ENCODE measurements around the gene AQP1.

Gene AQP1

GRCh38 chr7:30874656-30875302, 36.9 kb upstream of the AQP1 start:
- H3K27me3 ChIP-seq (ENCODE audit: low read depth) = no peaks in the 10 kb centered on the region
- H3K9me3 ChIP-seq = no peaks in the 10 kb centered on the region
- in situ Hi-C loops (cut with MboI; ENCODE audit: low sequenced_read_pairs) = no loop called here
- no peaks in the 10 kb centered on the region for H3K36me3 ChIP-seq (replicated peaks)
- no peak for DNase-seq (ENCODE audit: low spot score in 2 of 2)
- no peaks in the 10 kb centered on the region for H3K4me1 ChIP-seq
- H3K4me3 ChIP-seq = no peak overlapping the region

DNA sequence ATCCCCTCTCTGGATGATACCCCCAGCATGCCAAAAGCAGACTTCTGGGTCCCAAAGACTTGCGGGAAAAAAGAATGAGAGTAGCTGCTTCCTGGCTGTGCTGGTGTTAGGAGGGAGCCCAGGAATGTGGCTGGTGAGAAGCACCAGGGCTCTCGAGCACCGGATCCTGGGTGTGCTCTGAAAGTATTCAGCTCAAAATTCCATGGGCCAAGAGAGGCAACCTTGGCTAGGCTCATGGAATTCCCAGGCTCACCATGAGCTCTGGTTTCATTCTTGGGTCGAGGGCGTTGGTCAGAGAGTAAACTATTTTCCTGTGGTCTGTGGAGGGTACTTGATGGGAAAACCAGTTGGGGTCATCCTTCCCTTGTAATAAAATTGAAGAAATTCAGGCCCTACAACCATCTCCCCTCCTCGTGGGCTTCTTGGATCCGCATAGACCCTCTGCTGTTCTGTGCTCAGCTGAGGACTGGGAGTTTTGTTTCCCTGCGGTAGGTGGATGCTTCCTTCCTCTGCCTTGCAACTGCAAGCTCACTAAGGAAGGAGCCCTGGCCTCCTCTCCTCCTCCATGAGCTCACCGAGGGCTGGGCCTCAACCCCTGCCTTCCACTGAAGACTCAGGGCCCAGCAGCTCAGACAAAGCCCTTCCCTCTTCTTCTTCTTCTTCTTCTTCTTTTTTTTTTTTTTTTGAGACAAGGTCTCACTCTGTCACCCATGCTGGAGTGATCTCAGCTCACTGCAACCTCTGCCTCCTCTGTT, 34.5 kb upstream of the AQP1 start:
- no peaks in the 10 kb centered on the region for H3K9me3 ChIP-seq
- DNase-seq (ENCODE audit: low spot score in 2 of 2) = no peak
- H3K4me3 ChIP-seq = no peak overlapping the region
- H3K27me3 ChIP-seq (ENCODE audit: low read depth) = no peaks in the 10 kb centered on the region
- in situ Hi-C loops (cut with MboI; ENCODE audit: low sequenced_read_pairs) = no loop called here
- H3K36me3 ChIP-seq (replicated peaks) = no peaks in the 10 kb centered on the region
- H3K4me1 ChIP-seq = no peaks in the 10 kb centered on the region

DNA sequence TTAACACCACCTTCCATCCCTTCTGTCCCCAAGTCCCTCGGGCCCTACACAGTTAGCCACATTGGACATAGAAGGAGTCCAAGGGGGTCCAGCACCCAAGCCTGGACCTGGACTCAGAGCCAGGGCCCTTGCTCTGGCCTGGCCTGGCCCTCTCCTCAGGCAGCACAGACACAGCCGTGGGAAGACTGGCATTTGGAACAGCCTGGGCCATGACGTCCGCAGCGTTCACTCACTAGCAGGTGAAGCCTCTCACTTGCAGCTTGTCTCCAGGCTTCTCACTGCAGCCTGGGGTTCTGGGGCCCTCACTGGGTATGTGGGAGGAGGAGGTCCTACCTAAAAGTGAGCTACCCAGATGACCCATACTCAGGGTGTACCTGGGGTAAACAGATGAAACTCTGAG, 33.7 kb upstream of the AQP1 start:
- no peaks in the 10 kb centered on the region for H3K36me3 ChIP-seq (replicated peaks)
- H3K27me3 ChIP-seq (ENCODE audit: low read depth) = no peaks in the 10 kb centered on the region
- in situ Hi-C loops (cut with MboI; ENCODE audit: low sequenced_read_pairs) = no loop called here
- H3K9me3 ChIP-seq = no peaks in the 10 kb centered on the region
- no peaks in the 10 kb centered on the region for H3K4me1 ChIP-seq
- H3K4me3 ChIP-seq = no peak overlapping the region
- DNase-seq (ENCODE audit: low spot score in 2 of 2) = no peak

GRCh38 chr7:30879139-30880124, 32.2 kb upstream of the AQP1 start:
- Histone ChIP-seq H3K27me3 (ENCODE audit: low read depth) (no peaks in the 10 kb centered on the region), H3K4me1 (no peaks in the 10 kb centered on the region), H3K36me3 (replicated peaks) (no peaks in the 10 kb centered on the region), H3K4me3 (no peak overlapping the region), H3K9me3 (no peaks in the 10 kb centered on the region)
- peak; percentile 4 to 45 for DNase-seq (ENCODE audit: low spot score in 2 of 2)
- in situ Hi-C loops (cut with MboI; ENCODE audit: low sequenced_read_pairs) = no loop called here

GRCh38 chr7:30880125-30880720, 31.4 kb upstream of the AQP1 start:
- H3K36me3 ChIP-seq (replicated peaks) = no peaks in the 10 kb centered on the region
- in situ Hi-C loops (cut with MboI; ENCODE audit: low sequenced_read_pairs) = no loop called here
- no peaks in the 10 kb centered on the region for H3K4me1 ChIP-seq
- no peaks in the 10 kb centered on the region for H3K9me3 ChIP-seq
- no peak for DNase-seq (ENCODE audit: low spot score in 2 of 2)
- no peaks in the 10 kb centered on the region for H3K27me3 ChIP-seq (ENCODE audit: low read depth)
- H3K4me3 ChIP-seq = no peak overlapping the region

- no peak overlapping the region for H3K4me3 ChIP-seq
- no peaks in the 10 kb centered on the region for H3K4me1 ChIP-seq
- no peak for DNase-seq (ENCODE audit: low spot score in 2 of 2)
- no peaks in the 10 kb centered on the region for H3K9me3 ChIP-seq
- H3K36me3 ChIP-seq (replicated peaks) = no peaks in the 10 kb centered on the region
- in situ Hi-C loops (cut with MboI; ENCODE audit: low sequenced_read_pairs) = no loop called here
- no peaks in the 10 kb centered on the region for H3K27me3 ChIP-seq (ENCODE audit: low read depth)
Observed at GRCh38 chr7:30880941-30881340, 30.7 kb upstream of the AQP1 start.

DNA sequence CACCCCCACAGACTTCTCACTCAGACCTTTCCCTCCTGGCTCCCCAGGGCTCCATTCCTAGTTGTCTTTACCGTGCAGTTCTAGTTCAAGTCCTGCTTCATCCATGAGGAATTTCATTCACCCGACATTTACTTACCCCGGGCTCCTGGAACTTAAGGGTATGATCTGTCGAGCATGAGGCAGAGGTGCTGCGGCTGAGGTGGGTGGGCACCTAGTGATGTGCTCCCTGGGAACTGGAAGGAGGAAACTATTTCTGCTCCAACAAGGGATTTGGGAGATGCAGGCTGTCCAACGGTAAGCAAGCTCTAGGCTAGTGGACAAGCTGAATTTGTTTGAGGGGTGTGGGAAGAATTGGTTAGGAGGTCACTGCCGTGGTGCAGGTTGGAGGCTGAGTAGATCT, 30.2 kb upstream of the AQP1 start:
- in situ Hi-C loops (cut with MboI; ENCODE audit: low sequenced_read_pairs) = no loop called here
- H3K4me3 ChIP-seq = no peak overlapping the region
- no peaks in the 10 kb centered on the region for H3K4me1 ChIP-seq
- no peaks in the 10 kb centered on the region for H3K27me3 ChIP-seq (ENCODE audit: low read depth)
- no peaks in the 10 kb centered on the region for H3K36me3 ChIP-seq (replicated peaks)
- no peak for DNase-seq (ENCODE audit: low spot score in 2 of 2)
- H3K9me3 ChIP-seq = no peaks in the 10 kb centered on the region

- Histone ChIP-seq H3K4me3 (no peak overlapping the region), H3K4me1 (no peaks in the 10 kb centered on the region), H3K9me3 (no peaks in the 10 kb centered on the region), H3K27me3 (ENCODE audit: low read depth) (no peaks in the 10 kb centered on the region), H3K36me3 (replicated peaks) (no peaks in the 10 kb centered on the region)
- in situ Hi-C loops (cut with MboI; ENCODE audit: low sequenced_read_pairs) = no loop called here
- DNase-seq (ENCODE audit: low spot score in 2 of 2) = no peak
Observed at GRCh38 chr7:30884881-30885280, 26.8 kb upstream of the AQP1 start.

GRCh38 chr7:30886608-30887011, 25.0 kb upstream of the AQP1 start:
- H3K27me3 ChIP-seq (ENCODE audit: low read depth) = no peaks in the 10 kb centered on the region; the same call in 1 of the 2 replicates
- no peak overlapping the region for H3K4me3 ChIP-seq
- in situ Hi-C loops (cut with MboI; ENCODE audit: low sequenced_read_pairs) = no loop called here
- no peaks in the 10 kb centered on the region for H3K4me1 ChIP-seq
- DNase-seq (ENCODE audit: low spot score in 2 of 2) = no peak
- no peaks in the 10 kb centered on the region for H3K9me3 ChIP-seq
- no peaks in the 10 kb centered on the region for H3K36me3 ChIP-seq (replicated peaks)

- in situ Hi-C loops (cut with MboI; ENCODE audit: low sequenced_read_pairs) = no loop called here
- no peak for DNase-seq (ENCODE audit: low spot score in 2 of 2)
- Histone ChIP-seq H3K27me3 (ENCODE audit: low read depth) (no peaks in the 10 kb centered on the region; the same call in 1 of the 2 replicates), H3K36me3 (replicated peaks) (no peaks in the 10 kb centered on the region), H3K9me3 (no peaks in the 10 kb centered on the region), H3K4me1 (no peaks in the 10 kb centered on the region), H3K4me3 (no peak overlapping the region)
Observed at GRCh38 chr7:30887464-30887872, 24.2 kb upstream of the AQP1 start.

- H3K36me3 ChIP-seq (replicated peaks) = no peaks in the 10 kb centered on the region
- H3K4me1 ChIP-seq = no peaks in the 10 kb centered on the region
- no peak for DNase-seq (ENCODE audit: low spot score in 2 of 2)
Observed at GRCh38 chr7:30888747-30889146, 22.9 kb upstream of the AQP1 start.

DNA sequence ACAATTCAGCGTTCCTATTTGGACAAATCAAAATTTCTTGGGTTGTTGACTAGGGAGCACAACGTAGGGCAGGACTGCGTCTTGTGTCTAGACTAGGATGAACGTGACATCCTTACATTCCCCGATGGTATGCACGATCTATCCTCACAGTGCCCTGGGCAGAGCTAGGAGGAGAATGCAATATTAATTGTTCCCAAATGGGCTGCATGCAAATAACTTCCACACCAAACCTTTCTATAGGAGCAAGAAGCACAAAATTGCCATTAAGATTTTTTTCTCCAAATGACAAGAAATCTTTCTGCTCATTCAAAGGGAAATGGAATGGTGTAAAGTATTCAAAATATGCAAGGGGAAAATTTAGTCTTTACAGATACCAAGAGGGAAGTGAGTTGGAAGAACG, 21.4 kb upstream of the AQP1 start:
- no peak for DNase-seq (ENCODE audit: low spot score in 2 of 2)
- no peak overlapping the region for H3K4me3 ChIP-seq
- no peaks in the 10 kb centered on the region; the same call in 1 of the 2 replicates for H3K27me3 ChIP-seq (ENCODE audit: low read depth)
- in situ Hi-C loops (cut with MboI; ENCODE audit: low sequenced_read_pairs) = no loop called here
- H3K36me3 ChIP-seq (replicated peaks) = no peaks in the 10 kb centered on the region
- no peaks in the 10 kb centered on the region for H3K9me3 ChIP-seq
- no peaks in the 10 kb centered on the region for H3K4me1 ChIP-seq

More at GRCh38 chr7:30888747-30889146, 22.9 kb upstream of the AQP1 start:
- in situ Hi-C loops (cut with MboI; ENCODE audit: low sequenced_read_pairs) = no loop called here
- H3K4me3 ChIP-seq = no peak overlapping the region
- no peaks in the 10 kb centered on the region; the same call in 1 of the 2 replicates for H3K27me3 ChIP-seq (ENCODE audit: low read depth)
- H3K9me3 ChIP-seq = no peaks in the 10 kb centered on the region

DNA sequence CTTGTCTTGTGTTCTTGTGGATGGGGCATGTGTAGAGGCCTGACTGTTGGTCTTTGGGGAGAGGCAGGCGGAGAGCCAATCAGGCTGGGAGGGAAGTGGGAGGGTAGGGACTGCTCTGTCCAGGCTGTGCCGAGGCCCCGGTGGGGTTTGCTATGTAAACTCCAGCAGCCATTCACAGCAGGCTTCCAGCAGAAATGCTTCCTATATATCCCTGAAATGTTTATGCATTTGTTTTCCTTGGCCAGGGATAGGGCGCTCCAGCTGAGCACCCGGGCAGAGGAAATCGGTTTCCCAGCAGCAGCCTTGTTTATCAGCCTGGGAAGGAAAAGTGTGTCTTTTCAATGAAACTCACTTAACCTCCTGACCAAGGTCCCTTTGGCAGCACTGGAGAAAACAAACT, 18.3 kb upstream of the AQP1 start:
- Histone ChIP-seq H3K27me3 (ENCODE audit: low read depth) (no peaks in the 10 kb centered on the region; the same call in 1 of the 2 replicates), H3K9me3 (no peaks in the 10 kb centered on the region), H3K4me1 (peaks cover 4% of the 10 kb centered on the region; the same call in 1 of the 2 replicates), H3K36me3 (replicated peaks) (no peaks in the 10 kb centered on the region), H3K4me3 (no peak overlapping the region)
- in situ Hi-C loops (cut with MboI; ENCODE audit: low sequenced_read_pairs) = no loop called here
- DNase-seq (ENCODE audit: low spot score in 2 of 2) = no peak

Measured in HAP-1 (cell line).